ENCODE data around the gene BRME1. TPM values are rescaled to one million over a fixed set of nuclear protein-coding genes. Genes with fewer than 3 reads are reported as not detected.

The BRME1 gene
- total RNA-seq, 1 donor from 2014 or later: not detected

- H3K36me3 ChIP-seq: peaks cover 25 to 35% of the 10 kb centered on the region in 2 donors
These were observed 24.5 kb upstream of the BRME1 start for GRCh38 chr19:13930402-13930801.

GRCh38 chr19:13929956-13930355, 24.0 kb upstream of the BRME1 start:
- no peak overlapping the region for H3K4me3 ChIP-seq
- H3K9me3 ChIP-seq: no peaks in the 10 kb centered on the region
- intact Hi-C loops (cut with DNase I): no loop called here
- no peaks in the 10 kb centered on the region for H3K27me3 ChIP-seq
- no peak overlapping the region for H3K27ac ChIP-seq
- H3K36me3 ChIP-seq: peaks cover 28 to 40% of the 10 kb centered on the region in 2 donors
- no peak for TF ChIP-seq CTCF (IDR thresholded peaks at IDR 0.05)
- DNase-seq (ENCODE audit: low spot score in 2 of 2): no peak
- H3K4me1 ChIP-seq: no peaks in the 10 kb centered on the region

More at GRCh38 chr19:13930402-13930801, 24.5 kb upstream of the BRME1 start:
- Histone ChIP-seq H3K4me1 (no peaks in the 10 kb centered on the region), H3K9me3 (no peaks in the 10 kb centered on the region), H3K4me3 (no peak overlapping the region), H3K27ac (no peak overlapping the region), H3K27me3 (no peaks in the 10 kb centered on the region)
- no peak for TF ChIP-seq CTCF (IDR thresholded peaks at IDR 0.05)
- intact Hi-C loops (cut with DNase I): no loop called here
- DNase-seq (ENCODE audit: low spot score in 2 of 2): no peak

- H3K27ac ChIP-seq: no peak overlapping the region
- no peaks in the 10 kb centered on the region for H3K27me3 ChIP-seq
- no peaks in the 10 kb centered on the region for H3K4me1 ChIP-seq
- intact Hi-C loops (cut with DNase I): no loop called here
- no peaks in the 10 kb centered on the region for H3K9me3 ChIP-seq
- DNase-seq (ENCODE audit: low spot score in 2 of 2): no peak
- no peak for TF ChIP-seq CTCF (IDR thresholded peaks at IDR 0.05)
- H3K4me3 ChIP-seq: no peak overlapping the region
- H3K36me3 ChIP-seq: peaks cover 34 to 42% of the 10 kb centered on the region in 2 donors
These were observed 23.4 kb upstream of the BRME1 start for GRCh38 chr19:13929340-13929739.

GRCh38 chr19:13926715-13927114, 20.8 kb upstream of the BRME1 start:
- Histone ChIP-seq H3K9me3 (no peaks in the 10 kb centered on the region), H3K27ac (no peak overlapping the region), H3K4me1 (no peaks in the 10 kb centered on the region), H3K4me3 (no peak overlapping the region), H3K36me3 (peaks cover 48 to 58% of the 10 kb centered on the region in 2 donors), H3K27me3 (no peaks in the 10 kb centered on the region)
- intact Hi-C loops (cut with DNase I): no loop called here
- no peak for DNase-seq (ENCODE audit: low spot score in 2 of 2)
- TF ChIP-seq CTCF (IDR thresholded peaks at IDR 0.05): no peak

GRCh38 chr19:13926010-13926409, 20.1 kb upstream of the BRME1 start:
- Histone ChIP-seq H3K27ac (no peak overlapping the region), H3K4me3 (no peak overlapping the region), H3K4me1 (no peaks in the 10 kb centered on the region), H3K9me3 (no peaks in the 10 kb centered on the region), H3K36me3 (peaks cover 50 to 60% of the 10 kb centered on the region in 2 donors), H3K27me3 (no peaks in the 10 kb centered on the region)
- no peak for TF ChIP-seq CTCF (IDR thresholded peaks at IDR 0.05)
- intact Hi-C loops (cut with DNase I): no loop called here
- no peak for DNase-seq (ENCODE audit: low spot score in 2 of 2)

Measured in ascending aorta (tissue), 2 donors.